HepG2 (cell line): ENCODE results near the gene MRPL34. TPM values are rescaled to one million over a fixed set of nuclear protein-coding genes. Genes with fewer than 3 reads are reported as not detected.
A peak's percentile ranks its signal among the peaks of the same experiment; 100 is the strongest.

Experiments used
- AHR ChIP-seq: IDR thresholded peaks from 2 replicates; pipeline ENCODE4 v1.6.1; 2018; ENCODE audit warnings: missing genetic modification reagents, missing compliant biosample characterization
- AKAP8 ChIP-seq: sonication (generic); formaldehyde crosslinking; IDR thresholded peaks from 2 replicates; pipeline ENCODE4 v1.5.1; 2020; ENCODE audit warnings: mild to moderate bottlenecking, missing genetic modification reagents
- ARNT2 ChIP-seq: sonication (generic); formaldehyde crosslinking; IDR thresholded peaks from 2 replicates; pipeline ENCODE4 v1.8.0; 2022; ENCODE audit warnings: mild to moderate bottlenecking, low read depth, missing genetic modification reagents, moderate library complexity
- ATF7 ChIP-seq, 2 experiments: fragments of 450-650 bp in 1 of 2; sonication (generic) in 1 of 2; formaldehyde crosslinking in 1 of 2; IDR thresholded peaks; 2 replicates each; pipeline versions ENCODE4 v1.4.0 to v1.6.1; 2016 to 2020; ENCODE audit warnings: antibody characterized with exemption in 1 of 2, mild to moderate bottlenecking in 1 of 2, missing genetic modification reagents in 1 of 2
- BCL6 ChIP-seq: IDR thresholded peaks from 2 replicates; pipeline ENCODE4 v1.6.1; 2016; ENCODE audit warnings: missing genetic modification reagents, missing compliant biosample characterization
- CBX2 ChIP-seq, 2 experiments: fragments of 200-600 bp in 1 of 2; sonication (generic); formaldehyde crosslinking in 1 of 2; IDR thresholded peaks; 2 replicates each; pipeline versions ENCODE4 v1.7.0 to v1.8.1; 2018 to 2022; ENCODE audit warnings: low read depth in 2 of 2, low read length in 1 of 2, mild to moderate bottlenecking in 1 of 2, missing genetic modification reagents in 1 of 2
- IKZF4 ChIP-seq: sonication (generic); formaldehyde crosslinking; IDR thresholded peaks from 2 replicates; pipeline ENCODE4 v1.5.1; 2020; ENCODE audit warnings: borderline replicate concordance, mild to moderate bottlenecking, low read depth, missing genetic modification reagents; ENCODE audit errors: not compliant biosample characterization
- ISL2 ChIP-seq: sonication (generic); formaldehyde crosslinking; IDR thresholded peaks from 2 replicates; pipeline ENCODE4 v1.5.0; 2020; ENCODE audit warnings: missing genetic modification reagents
- ISX ChIP-seq: sonication (generic); formaldehyde crosslinking; conservative IDR thresholded peaks from 2 replicates; pipeline ENCODE4 v1.5.0; 2020; ENCODE audit warnings: missing genetic modification reagents
- NFE2 ChIP-seq: sonication (generic); formaldehyde crosslinking; IDR thresholded peaks from 2 replicates; pipeline ENCODE4 v1.4.0; 2020; ENCODE audit warnings: missing genetic modification reagents
- PRDM10 ChIP-seq: sonication (generic); formaldehyde crosslinking; IDR thresholded peaks from 2 replicates; pipeline ENCODE4 v1.4.0; 2020; ENCODE audit warnings: low read depth, missing genetic modification reagents
- SMC3 ChIP-seq: IDR thresholded peaks from 2 replicates; pipeline ENCODE4 v1.6.1; 2011; ENCODE audit warnings: low read length, improper control_type of control experiment
- ZBTB21 ChIP-seq: sonication (generic); formaldehyde crosslinking; IDR thresholded peaks from 2 replicates; pipeline ENCODE4 v1.4.0; 2020; ENCODE audit warnings: missing genetic modification reagents
- ZHX2 ChIP-seq, 2 experiments: sonication (generic) in 1 of 2; formaldehyde crosslinking in 1 of 2; IDR thresholded peaks; 2 replicates each; pipeline versions ENCODE4 v1.6.1 to v1.9.0; 2014 to 2022; ENCODE audit warnings: antibody characterized with exemption in 1 of 2, borderline replicate concordance in 1 of 2, inconsistent platforms in 1 of 2, low read depth in 1 of 2, missing genetic modification reagents in 1 of 2
- ZNF570 ChIP-seq: sonication (generic); formaldehyde crosslinking; IDR thresholded peaks from 2 replicates; pipeline ENCODE4 v1.4.0; 2020; ENCODE audit warnings: mild to moderate bottlenecking, missing genetic modification reagents, borderline replicate concordance
- ZNF660 ChIP-seq: sonication (generic); formaldehyde crosslinking; IDR thresholded peaks from 2 replicates; pipeline ENCODE4 v1.5.1; 2020; ENCODE audit warnings: mild to moderate bottlenecking, low read depth, missing genetic modification reagents, borderline replicate concordance
- polyA plus RNA-seq, 8 experiments: library from polyadenylated mRNA; depleted of rRNA in 3 of 8; stranded (reverse) in 7 of 8; unstranded in 1 of 8; fragments of >200 nt; fragmentation: Illumina TruSeq in 4 of 8; extraction: Trizol in 4 of 8; gene quantifications; 2 replicates each; pipeline versions ENCODE4 v1.2.1 to v1.2.3, GENCODE V29; 2011 to 2016; ENCODE audit warnings: low read depth in 4 of 8, missing spikeins in 1 of 8, mixed read lengths in 1 of 8; ENCODE audit not compliant: insufficient read depth in 1 of 8
- total RNA-seq, 5 experiments: library from RNA; depleted of rRNA; stranded (reverse); fragments of >200 nt; fragmentation: Illumina TruSeq; extraction: Trizol; gene quantifications; 2 replicates each; pipeline ENCODE4 v1.2.3, GENCODE V29; 2016; ENCODE audit warnings: low read depth in 1 of 5
- TF ChIP-seq, protein P1 (sequence below): sonication (generic); formaldehyde crosslinking; IDR thresholded peaks from 2 replicates; pipeline ENCODE4 v1.4.0; 2020; ENCODE audit warnings: missing genetic modification reagents
- TF ChIP-seq, protein P2 (sequence below): sonication (generic); formaldehyde crosslinking; IDR thresholded peaks from 2 replicates; pipeline ENCODE4 v1.4.0; 2020; ENCODE audit warnings: mild to moderate bottlenecking, missing genetic modification reagents

The MRPL34 gene
- total and polyA plus RNA-seq, 2 of the 13 experiments (the other 11 are each of a cell fraction or from before 2014, with no cell fraction given), result 74.0 to 77.3 TPM

DNA sequence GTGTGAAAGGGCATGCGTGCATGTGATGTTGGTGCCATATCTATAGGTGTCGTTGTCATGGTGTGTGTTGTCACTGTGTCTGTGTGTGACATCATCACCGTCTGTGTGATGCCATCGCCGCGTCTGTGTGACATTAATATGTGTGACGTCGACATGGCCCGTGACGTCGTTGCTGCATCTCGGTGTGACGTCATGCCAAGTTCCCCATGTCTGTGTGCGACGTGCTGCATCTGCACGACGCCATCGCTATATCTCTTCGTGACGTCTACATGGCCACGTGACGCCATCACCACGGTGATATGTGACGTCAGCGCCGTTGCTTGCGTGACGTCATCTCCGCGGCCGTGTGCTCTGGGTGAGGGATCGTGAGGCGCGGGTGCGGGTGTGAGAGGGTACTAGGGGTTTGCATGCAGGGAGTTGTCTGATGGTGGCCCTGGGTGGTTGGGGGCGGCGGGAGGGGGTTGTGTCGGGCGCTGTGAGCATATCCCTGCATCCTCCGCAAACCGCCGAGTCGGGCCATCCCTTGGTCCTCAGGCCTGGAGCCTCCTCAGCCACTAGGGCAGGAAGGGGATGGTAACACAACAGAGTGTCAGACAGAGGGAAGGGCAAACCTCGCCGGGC is 46.3 kb downstream of the MRPL34 start (continued):
- TF ChIP-seq PRDM10 (CRISPR knock-in tag) (no peak), NFE2 (CRISPR knock-in tag) (no peak), ZHX2 (IDR thresholded peaks at IDR 0.05; ENCODE audit: low read depth) (peak; percentile 85; the same call in 1 of the 2 replicates), ZHX2 (CRISPR knock-in tag; IDR thresholded peaks at IDR 0.05; ENCODE audit: borderline replicate concordance) (no peak), IKZF4 (CRISPR knock-in tag) (no peak), ZBTB21 (peak; percentile 98), ISX (CRISPR knock-in tag) (no peak), ZNF570 (CRISPR knock-in tag) (no peak), ZNF660 (no peak), ARNT2 (CRISPR knock-in tag) (no peak), ISL2 (CRISPR knock-in tag) (no peak), CBX2 (IDR thresholded peaks at IDR 0.05; ENCODE audit: low read depth, low read length) (no peak), CBX2 (CRISPR knock-in tag; IDR thresholded peaks at IDR 0.05; ENCODE audit: low read depth) (no peak), AHR (no peak), BCL6 (no peak), AKAP8 (CRISPR knock-in tag) (no peak), SMC3 (no peak), ATF7 (IDR thresholded peaks at IDR 0.05) (peak; percentile 98), ATF7 (CRISPR knock-in tag; IDR thresholded peaks at IDR 0.05) (no peak)
- TF ChIP-seq, protein P1, sequence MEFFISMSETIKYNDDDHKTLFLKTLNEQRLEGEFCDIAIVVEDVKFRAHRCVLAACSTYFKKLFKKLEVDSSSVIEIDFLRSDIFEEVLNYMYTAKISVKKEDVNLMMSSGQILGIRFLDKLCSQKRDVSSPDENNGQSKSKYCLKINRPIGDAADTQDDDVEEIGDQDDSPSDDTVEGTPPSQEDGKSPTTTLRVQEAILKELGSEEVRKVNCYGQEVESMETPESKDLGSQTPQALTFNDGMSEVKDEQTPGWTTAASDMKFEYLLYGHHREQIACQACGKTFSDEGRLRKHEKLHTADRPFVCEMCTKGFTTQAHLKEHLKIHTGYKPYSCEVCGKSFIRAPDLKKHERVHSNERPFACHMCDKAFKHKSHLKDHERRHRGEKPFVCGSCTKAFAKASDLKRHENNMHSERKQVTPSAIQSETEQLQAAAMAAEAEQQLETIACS (CRISPR knock-in tag), result no peak
- TF ChIP-seq, protein P2, sequence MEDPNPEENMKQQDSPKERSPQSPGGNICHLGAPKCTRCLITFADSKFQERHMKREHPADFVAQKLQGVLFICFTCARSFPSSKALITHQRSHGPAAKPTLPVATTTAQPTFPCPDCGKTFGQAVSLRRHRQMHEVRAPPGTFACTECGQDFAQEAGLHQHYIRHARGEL, result no peak
